ENCODE results near the gene SMAD6.

- TF ChIP-seq EZH2 (IDR thresholded peaks at IDR 0.05; ENCODE audit: insufficient read depth, poor library complexity, severe bottlenecking) (no peak), EZH2phosphoT487 (IDR thresholded peaks at IDR 0.05; ENCODE audit: insufficient read depth, low read depth) (no peak)
Observed at GRCh38 chr15:66779331-66780009, 77.4 kb downstream of the SMAD6 start.
